Stimulated activated CD4-positive, alpha-beta T cell treated with anti-CD3 and anti-CD28 coated beads, Interleukin-4, amount 100 ng/mL, for 24 hours (primary cell): ENCODE data around the gene CD3D.

Experiments
- DNase-seq: peaks from one replicate; pipeline ENCODE4 v3.0.0-alpha.2; 2020

Gene CD3D

GRCh38 chr11:118342503-118343161, at the start of gene CD3D:
TSS of gene CD3D (minus strand) at chr11:118342705. CDS start at chr11:118342607, 98 bp downstream.
- DNase-seq = peak; percentile 76

GRCh38 chr11:118383657-118384056, 41.2 kb upstream of the CD3D start:
- DNase-seq = no peak

GRCh38 chr11:118382954-118383353, 40.4 kb upstream of the CD3D start:
- DNase-seq = no peak

- no peak for DNase-seq
Observed at GRCh38 chr11:118380571-118380970, 38.1 kb upstream of the CD3D start.

- DNase-seq = no peak
Observed at GRCh38 chr11:118379497-118379896, 37.0 kb upstream of the CD3D start.

- DNase-seq = no peak
Observed at GRCh38 chr11:118375978-118376377, 33.5 kb upstream of the CD3D start.

GRCh38 chr11:118374729-118375128, 32.2 kb upstream of the CD3D start:
- DNase-seq = no peak

GRCh38 chr11:118373871-118374270, 31.4 kb upstream of the CD3D start:
- no peak for DNase-seq

GRCh38 chr11:118373263-118373662, 30.8 kb upstream of the CD3D start:
- DNase-seq = no peak

- DNase-seq = no peak
Observed at GRCh38 chr11:118370774-118371173, 28.3 kb upstream of the CD3D start.

- DNase-seq = no peak
Observed at GRCh38 chr11:118366287-118366686, 23.8 kb upstream of the CD3D start.

GRCh38 chr11:118364956-118365615, 22.6 kb upstream of the CD3D start:
- no peak for DNase-seq

- DNase-seq = peak; percentile 98
Observed at GRCh38 chr11:118359295-118359958, 16.9 kb upstream of the CD3D start, which contains the start of gene UBE4A. TSS of gene UBE4A (plus strand) at chr11:118359600. CDS start at chr11:118365081, 5,481 bp downstream.

GRCh38 chr11:118358071-118358470, 15.6 kb upstream of the CD3D start:
- DNase-seq = no peak

GRCh38 chr11:118353084-118353710, 10.7 kb upstream of the CD3D start:
- DNase-seq = no peak

- no peak for DNase-seq
Observed at GRCh38 chr11:118349475-118349874, 7.0 kb upstream of the CD3D start.

GRCh38 chr11:118343981-118344515, 1.5 kb upstream of the CD3D start, which contains the start of gene CD3G:
TSS of gene CD3G (plus strand) at chr11:118344344. CDS start at chr11:118344424, 80 bp downstream.
- DNase-seq = peak; percentile 78

GRCh38 chr11:118343248-118343647, 743 bp upstream of the CD3D start:
- DNase-seq = peak; percentile 41

- DNase-seq = no peak
Observed at GRCh38 chr11:118341815-118342489, 553 bp downstream of the CD3D start.

GRCh38 chr11:118341261-118341660, 1.2 kb downstream of the CD3D start:
- DNase-seq = no peak

GRCh38 chr11:118340449-118340848, 2.1 kb downstream of the CD3D start:
- DNase-seq = no peak

- no peak for DNase-seq
Observed at GRCh38 chr11:118339281-118339961, 3.1 kb downstream of the CD3D start.
